Common myeloid progenitor, CD34-positive (primary cell): Measurements from ENCODE around the gene TBC1D1.

Source experiments
- CTCF ChIA-PET: fragments of 350-600 bp; sonication (Branson Sonifier 250); formaldehyde crosslinking; loops from one replicate; lab custom pipeline; 2021; ENCODE audit warnings: antibody characterized with exemption; lab: Charles Lee
- POLR2A ChIA-PET: fragments of 350-600 bp; sonication (Branson Sonifier 250); formaldehyde crosslinking; loops from one replicate; lab custom pipeline; 2021; ENCODE audit warnings: antibody characterized with exemption; lab: Charles Lee
- DNase-seq, 3 donors: peaks; one replicate each; pipeline versions ENCODE4 v3.0.0 to v3.0.0-alpha.2; 2013
- H3K27ac ChIP-seq, 2 experiments: 1 replicate in 1 of 2; 2 replicates in 1 of 2; pipeline ENCODE4 v1.7.0; 2013; ENCODE audit warnings: inconsistent platforms in 2 of 2, low read length in 2 of 2, mild to moderate bottlenecking in 2 of 2, low read depth in 1 of 2, moderate library complexity in 1 of 2; ENCODE audit not compliant: severe bottlenecking in 2 of 2, insufficient read depth in 1 of 2, poor library complexity in 1 of 2
- H3K27me3 ChIP-seq, 5 experiments: replicated peaks in 2 of 5; 1 replicate in 3 of 5; 2 replicates in 2 of 5; pipeline versions ENCODE4 v1.6.1 to v1.7.0; 2013; ENCODE audit warnings: low read length in 4 of 5, mild to moderate bottlenecking in 2 of 5, moderate library complexity in 2 of 5, inconsistent platforms in 1 of 5; ENCODE audit not compliant: insufficient read depth in 5 of 5, control insufficient read depth in 4 of 5
- H3K36me3 ChIP-seq, 4 experiments: 1 replicate in 2 of 4; 2 replicates in 2 of 4; pipeline versions ENCODE4 v1.6.1 to v1.7.0; 2013; ENCODE audit warnings: low read length in 3 of 4, control low read depth in 1 of 4, mild to moderate bottlenecking in 1 of 4; ENCODE audit not compliant: control insufficient read depth in 4 of 4, insufficient read depth in 4 of 4
- H3K4me1 ChIP-seq, 4 experiments: 1 replicate in 3 of 4; 2 replicates in 1 of 4; pipeline versions ENCODE4 v1.6.1 to v1.7.1; 2013; ENCODE audit warnings: low read length in 3 of 4, mild to moderate bottlenecking in 3 of 4, control low read depth in 1 of 4, inconsistent platforms in 1 of 4, moderate library complexity in 1 of 4; ENCODE audit not compliant: control insufficient read depth in 4 of 4, insufficient read depth in 4 of 4; ENCODE audit errors: control extremely low read depth in 1 of 4
- H3K4me3 ChIP-seq, 7 experiments: 1 replicate in 4 of 7; 2 replicates in 3 of 7; pipeline versions ENCODE4 v1.5.1 to v1.7.0; 2013; ENCODE audit warnings: mild to moderate bottlenecking in 7 of 7, low read length in 6 of 7, moderate library complexity in 6 of 7, inconsistent platforms in 2 of 7, low read depth in 2 of 7, control low read depth in 1 of 7; ENCODE audit not compliant: insufficient read depth in 4 of 7, control insufficient read depth in 1 of 7; ENCODE audit errors: extremely low read depth in 1 of 7
- H3K9me3 ChIP-seq, 5 experiments: 1 replicate in 4 of 5; 2 replicates in 1 of 5; pipeline versions ENCODE4 v1.6.1 to v1.7.1; 2013; ENCODE audit warnings: low read length in 4 of 5, mild to moderate bottlenecking in 2 of 5, inconsistent platforms in 1 of 5, low read depth in 1 of 5, moderate library complexity in 1 of 5; ENCODE audit not compliant: control insufficient read depth in 4 of 5, insufficient read depth in 2 of 5; ENCODE audit errors: control extremely low read depth in 1 of 5
- WGBS: methylation state at CpG from one replicate; pipeline ENCODE4 v1.1.5; 2013; ENCODE audit not compliant: insufficient coverage; 5-methylcytosine and 5-hydroxymethylcytosine counted together

TBC1D1 gene

DNA sequence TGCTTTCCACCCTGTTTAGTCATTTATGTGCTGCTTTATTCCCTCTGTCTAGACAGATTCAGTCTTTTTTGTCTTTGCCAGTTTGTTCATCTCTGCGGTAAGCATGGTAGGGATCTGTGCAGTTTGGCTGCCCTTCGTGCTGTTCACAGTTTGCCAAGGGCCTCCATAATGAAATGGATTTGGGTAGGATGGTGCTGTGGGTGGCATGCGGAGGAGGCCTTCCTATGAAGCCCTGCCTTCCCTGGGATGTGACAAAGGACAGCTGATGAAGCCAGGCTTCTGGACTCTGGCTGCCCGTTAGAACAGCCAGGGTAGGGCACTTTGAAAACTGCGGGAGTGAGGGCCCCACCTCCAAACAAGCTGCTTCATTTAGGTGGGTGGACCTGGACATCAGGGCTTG, 116.8 kb downstream of the TBC1D1 start:
- DNase-seq, result no peak
- H3K36me3 ChIP-seq, result no peaks in the 10 kb centered on the region
- H3K9me3 ChIP-seq, result no peaks in the 10 kb centered on the region
- peaks cover 0 to 8% (median under 1%) of the 10 kb centered on the region in 4 experiments for H3K4me1 ChIP-seq
- POLR2A ChIA-PET, result no interaction called here
- no peaks in the 10 kb centered on the region for H3K27me3 ChIP-seq
- no peak overlapping the region for H3K27ac ChIP-seq
- 75% methylated on average over 4 of the region's 5 CpGs for WGBS
- H3K4me3 ChIP-seq, result no peak overlapping the region
- CTCF ChIA-PET, result no interaction called here

DNA sequence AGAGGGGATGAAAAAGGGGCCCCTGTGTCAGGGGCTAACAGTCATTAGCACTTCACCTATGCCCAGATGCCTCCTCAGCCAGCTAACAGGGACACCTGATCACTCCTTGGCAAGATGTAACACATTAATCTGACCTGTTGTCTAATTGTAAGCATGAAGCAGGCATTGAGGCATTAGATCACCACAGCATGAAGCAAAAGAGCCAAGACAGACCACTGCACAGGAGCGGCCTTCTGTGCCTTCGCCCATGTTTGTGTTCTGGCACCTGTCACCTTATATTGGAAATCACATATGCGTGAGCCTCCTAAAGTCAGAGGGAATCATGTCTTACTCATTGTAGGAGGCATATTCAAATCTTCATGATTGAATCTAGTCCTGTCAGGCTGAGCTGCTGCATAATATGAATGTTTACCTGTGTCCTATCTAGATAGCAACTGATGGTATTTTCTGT, 117.7 kb downstream of the TBC1D1 start:
- Histone ChIP-seq H3K9me3 (no peaks in the 10 kb centered on the region), H3K36me3 (no peaks in the 10 kb centered on the region), H3K4me1 (peaks cover 0 to 7% (median 0%) of the 10 kb centered on the region in 4 experiments), H3K27ac (no peak overlapping the region), H3K4me3 (no peak overlapping the region), H3K27me3 (no peaks in the 10 kb centered on the region)
- no peak for DNase-seq
- ChIA-PET POLR2A (no interaction called here), CTCF (no interaction called here)
- 100% methylated on average over 3 of the region's 3 CpGs for WGBS

DNA sequence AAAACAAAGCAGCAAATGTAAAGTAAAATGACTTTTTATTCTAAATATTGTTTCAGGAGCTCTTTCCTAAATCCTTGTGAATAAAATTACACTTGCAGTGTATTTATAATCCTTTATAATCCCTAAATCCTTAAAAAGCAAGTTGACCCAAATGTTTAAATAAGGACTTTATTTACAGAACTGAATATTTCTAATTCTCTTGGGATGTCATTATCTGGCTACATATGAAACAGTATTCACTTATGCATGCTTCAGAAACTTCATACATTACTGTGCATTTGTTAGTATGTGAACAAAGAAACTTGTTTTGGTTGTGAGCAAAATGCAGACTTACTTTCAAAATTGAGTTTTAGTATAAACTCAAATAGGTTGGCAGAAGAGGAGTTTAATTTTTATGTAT, 118.5 kb downstream of the TBC1D1 start:
- Histone ChIP-seq H3K27ac (no peak overlapping the region), H3K27me3 (no peaks in the 10 kb centered on the region), H3K4me1 (peaks cover 0 to 7% (median 0%) of the 10 kb centered on the region in 4 experiments), H3K36me3 (peaks cover 0 to 5% (median 4%) of the 10 kb centered on the region in 4 experiments), H3K4me3 (no peak overlapping the region), H3K9me3 (no peaks in the 10 kb centered on the region)
- no peak for DNase-seq
- ChIA-PET POLR2A (no interaction called here), CTCF (no interaction called here)

DNA sequence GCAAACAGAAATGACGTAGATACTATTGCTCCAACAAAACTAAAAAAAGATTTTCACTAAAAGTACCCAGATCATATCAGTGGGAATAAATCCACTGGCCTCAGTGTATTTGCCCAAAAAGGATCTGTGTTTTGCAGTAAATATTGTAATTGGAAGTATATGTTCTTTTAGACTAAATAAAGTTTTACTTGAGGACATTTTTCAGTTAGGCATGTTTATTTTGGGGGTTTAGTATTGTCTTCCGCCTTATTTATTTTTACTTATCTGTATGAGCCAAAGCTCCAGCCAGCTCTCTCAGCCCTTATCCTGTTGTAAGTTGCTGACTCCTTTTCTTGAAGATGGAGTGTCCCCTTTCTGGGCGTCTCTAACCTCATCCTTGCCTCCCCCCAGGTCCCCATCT, 119.1 kb downstream of the TBC1D1 start:
- POLR2A ChIA-PET, result no interaction called here
- 100% methylated on average over 1 of the region's 3 CpGs for WGBS
- Histone ChIP-seq H3K4me1 (peaks cover 0 to 5% (median 0%) of the 10 kb centered on the region in 4 experiments), H3K27ac (no peak overlapping the region), H3K4me3 (no peak overlapping the region), H3K9me3 (no peaks in the 10 kb centered on the region), H3K27me3 (no peaks in the 10 kb centered on the region), H3K36me3 (peaks cover 0 to 10% (median 6%) of the 10 kb centered on the region in 4 experiments)
- no peak for DNase-seq
- CTCF ChIA-PET, result no interaction called here

DNA sequence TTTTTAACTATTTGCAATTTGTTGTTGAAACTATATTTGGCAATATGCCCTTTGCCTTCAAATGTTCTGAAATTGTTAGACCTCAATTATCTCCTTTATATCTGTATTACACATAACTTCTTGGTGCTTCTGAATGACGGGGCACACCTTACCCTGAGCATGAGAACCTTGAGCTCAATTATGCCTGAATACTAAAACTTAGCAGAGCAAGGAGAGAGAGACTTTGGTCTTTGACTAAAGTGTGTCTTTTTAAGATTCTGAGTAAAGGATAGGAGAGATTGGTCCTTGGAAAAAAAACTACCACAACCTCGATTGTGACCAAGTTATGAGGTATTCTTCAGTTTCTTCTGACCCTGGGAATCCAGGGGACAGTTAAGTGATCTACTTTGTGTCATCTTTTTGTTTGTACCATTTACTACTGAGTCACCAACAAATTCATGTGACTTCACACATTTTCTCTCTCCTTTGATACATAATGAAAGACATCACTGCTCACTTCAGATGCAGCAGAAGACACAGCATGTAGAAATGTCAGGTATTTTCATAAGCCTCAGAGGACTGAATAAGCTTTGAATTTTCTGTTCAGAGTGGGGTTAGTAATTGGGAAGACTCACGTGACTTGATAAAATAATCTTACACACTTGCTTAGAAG, 120.8 kb downstream of the TBC1D1 start:
- DNase-seq, result no peak
- Histone ChIP-seq H3K4me1 (no peaks in the 10 kb centered on the region), H3K9me3 (no peaks in the 10 kb centered on the region), H3K27me3 (no peaks in the 10 kb centered on the region), H3K4me3 (no peak overlapping the region), H3K27ac (no peak overlapping the region), H3K36me3 (peaks cover 3 to 24% (median 14%) of the 10 kb centered on the region in 4 experiments)
- ChIA-PET CTCF (no interaction called here), POLR2A (no interaction called here)
- 100% methylated on average over 1 of the region's 3 CpGs for WGBS

DNA sequence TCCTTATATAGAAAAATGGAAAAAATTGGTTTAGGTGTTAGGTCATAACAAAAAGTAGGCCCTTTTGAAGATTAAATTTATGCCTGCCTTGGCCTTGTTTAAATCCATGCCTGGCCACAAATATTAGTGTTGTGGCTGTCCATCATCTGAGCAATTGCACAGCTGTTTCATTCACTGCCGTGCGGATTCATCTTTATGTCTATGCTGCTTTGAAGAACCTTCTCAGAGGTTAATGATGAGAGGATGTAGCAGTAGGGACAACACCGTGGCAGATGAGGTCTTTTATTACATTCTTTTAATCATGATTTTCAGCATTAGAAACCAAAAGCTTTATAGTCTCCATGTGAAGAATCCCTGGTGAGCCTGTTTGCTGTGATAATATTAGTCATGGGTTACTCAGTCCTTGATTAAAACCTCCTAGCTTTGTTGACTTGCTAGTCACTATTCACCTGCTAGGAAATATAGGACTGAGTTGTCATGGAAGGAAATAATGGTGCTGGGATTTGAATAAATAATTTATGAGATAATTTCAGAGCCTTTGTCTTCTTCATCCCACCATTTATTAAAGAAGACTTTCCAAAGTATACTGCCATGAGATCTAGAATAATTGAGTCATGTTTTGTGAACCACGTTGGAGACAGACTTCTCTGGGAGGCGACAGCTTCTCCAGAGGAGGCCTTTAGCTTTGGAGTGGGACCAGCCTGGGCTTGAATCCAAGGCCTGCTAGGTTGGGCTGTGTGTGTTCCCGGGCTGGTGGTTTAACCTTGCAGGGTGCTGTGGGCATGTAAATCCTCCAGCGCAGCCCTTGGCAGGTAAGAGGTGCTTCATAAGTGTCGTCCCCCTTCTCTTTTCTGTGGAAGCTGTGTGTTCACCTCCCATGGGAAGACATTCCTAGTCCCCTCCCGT, 122.8 kb downstream of the TBC1D1 start:
- no peak overlapping the region for H3K27ac ChIP-seq
- H3K27me3 ChIP-seq, result no peaks in the 10 kb centered on the region
- ChIA-PET POLR2A (no interaction called here), CTCF (interaction anchor here (1.0 kb wide), 1 partner anchor 12 kb away, joined by 3 read pairs; no protein-coding TSS in a partner anchor)
- H3K4me1 ChIP-seq, result no peaks in the 10 kb centered on the region
- 96% methylated on average over 8 of the region's 9 CpGs for WGBS
- H3K9me3 ChIP-seq, result no peaks in the 10 kb centered on the region
- H3K4me3 ChIP-seq, result no peak overlapping the region
- DNase-seq, result no peak
- H3K36me3 ChIP-seq, result peaks cover 3 to 32% (median 19%) of the 10 kb centered on the region in 4 experiments

DNA sequence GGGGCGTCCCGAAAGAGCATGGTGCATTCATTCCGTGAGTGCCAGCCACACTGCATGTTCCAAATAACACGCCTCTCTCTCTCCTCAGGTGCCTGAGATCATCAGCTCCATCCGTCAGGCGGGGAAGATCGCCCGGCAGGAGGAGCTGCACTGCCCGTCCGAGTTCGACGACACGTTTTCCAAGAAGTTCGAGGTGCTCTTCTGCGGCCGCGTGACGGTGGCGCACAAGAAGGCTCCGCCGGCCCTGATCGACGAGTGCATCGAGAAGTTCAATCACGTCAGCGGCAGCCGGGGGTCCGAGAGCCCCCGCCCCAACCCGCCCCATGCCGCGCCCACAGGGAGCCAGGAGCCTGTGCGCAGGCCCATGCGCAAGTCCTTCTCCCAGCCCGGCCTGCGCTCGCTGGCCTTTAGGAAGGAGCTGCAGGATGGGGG, 123.6 kb downstream of the TBC1D1 start:
- Histone ChIP-seq H3K27ac (no peak overlapping the region), H3K4me3 (no peak overlapping the region), H3K27me3 (no peaks in the 10 kb centered on the region), H3K9me3 (no peaks in the 10 kb centered on the region), H3K36me3 (peaks cover 3 to 32% (median 19%) of the 10 kb centered on the region in 4 experiments), H3K4me1 (no peaks in the 10 kb centered on the region)
- ChIA-PET CTCF (interaction anchor here (1.0 kb wide), 1 partner anchor 18 kb away, joined by 3 read pairs; no protein-coding TSS in a partner anchor), POLR2A (no interaction called here)
- no peak for DNase-seq
- WGBS, result over 99% methylated on average over 37 of the region's 37 CpGs
